Measurements from ENCODE around the gene FHAD1. TPM values are rescaled to one million over a fixed set of nuclear protein-coding genes. Genes with fewer than 3 reads are reported as not detected.

Gene FHAD1
- total and polyA plus RNA-seq, 10 of the 15 experiments (the other 5 are each of a cell fraction or from before 2014, with no cell fraction given), result 0.09 to 1.0 (median 0.32) TPM; not detected in 2

DNA sequence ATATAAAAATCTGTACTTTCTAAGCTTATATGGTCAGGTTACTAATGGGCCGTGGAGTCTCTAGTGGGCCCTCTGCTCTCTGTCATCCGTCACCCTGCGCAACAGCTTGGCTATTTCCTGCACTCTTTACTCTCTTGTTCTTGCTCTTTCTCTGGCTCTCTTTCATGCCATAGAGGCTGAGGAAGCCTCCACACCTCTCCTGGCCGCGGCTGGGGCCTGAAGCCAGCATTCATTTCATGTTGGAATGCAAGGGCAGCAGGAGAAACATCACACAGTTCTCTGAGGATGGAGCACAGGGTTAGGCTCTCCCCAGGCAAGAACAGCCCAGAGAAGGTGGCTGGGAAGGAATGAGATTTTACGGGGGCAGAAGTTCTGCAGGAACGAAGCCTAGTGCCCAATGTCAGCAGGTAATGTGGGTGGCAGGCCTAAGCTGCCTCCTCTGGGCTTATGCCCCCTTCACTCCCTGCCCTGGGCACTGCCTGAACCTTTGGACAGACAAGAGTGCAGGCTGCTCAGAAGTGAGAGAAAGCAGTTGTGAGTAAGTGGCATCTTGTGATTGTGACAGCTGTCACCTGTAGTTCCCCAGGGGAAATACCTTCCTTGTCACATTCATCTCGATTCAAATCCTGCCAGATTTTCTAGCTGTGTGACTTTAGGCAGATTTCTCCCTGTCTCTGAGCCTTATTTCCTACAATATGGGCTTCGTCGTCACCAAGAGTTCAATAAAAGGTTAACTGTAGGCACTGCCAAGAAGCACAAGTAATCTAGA is 3.6 kb upstream of the FHAD1 start (continued):
- no peak for TF ChIP-seq ESRRA (IDR thresholded peaks at IDR 0.05; ENCODE audit: low read length)
- 0 out of 2 replicates have a peak, but pooled peaks have one; percentile 34 for TF ChIP-seq NFXL1 (IDR thresholded peaks at IDR 0.05; ENCODE audit: borderline replicate concordance)
- peak; percentile 80 for TF ChIP-seq ZNF217 (IDR thresholded peaks at IDR 0.05)
- no peak for TF ChIP-seq SREBF2 (IDR thresholded peaks at IDR 0.05; ENCODE audit: low read length)
- TF ChIP-seq MAX (IDR thresholded peaks at IDR 0.05; ENCODE audit: low read depth, low read length), result no peak
- no peak for TF ChIP-seq NFYB (IDR thresholded peaks at IDR 0.05; ENCODE audit: insufficient read depth, low read depth, low read length)
- no peak for TF ChIP-seq RUNX3 (IDR thresholded peaks at IDR 0.05; ENCODE audit: low read length)
- no peak for TF ChIP-seq CREB1 (IDR thresholded peaks at IDR 0.05; ENCODE audit: low read depth)
- TF ChIP-seq SMAD5 (IDR thresholded peaks at IDR 0.05; ENCODE audit: low read depth), result no peak
- TF ChIP-seq ZNF592 (IDR thresholded peaks at IDR 0.05), result no peak
- TF ChIP-seq SMC3 (IDR thresholded peaks at IDR 0.05; ENCODE audit: borderline replicate concordance, low read length), result no peak
- TF ChIP-seq STAT3 (IDR thresholded peaks at IDR 0.05; ENCODE audit: low read depth, low read length), result no peak
- peak; percentile 49; the same call in 1 of the 2 replicates for TF ChIP-seq RELB (IDR thresholded peaks at IDR 0.05; ENCODE audit: low read depth)
- peak; percentile 46 for TF ChIP-seq PBX3 (IDR thresholded peaks at IDR 0.05; ENCODE audit: insufficient replicate concordance, low read depth, low read length)
- TF ChIP-seq ZNF687 (IDR thresholded peaks at IDR 0.05), result no peak
- TF ChIP-seq TCF7 (IDR thresholded peaks at IDR 0.05; ENCODE audit: borderline replicate concordance), result no peak
- TF ChIP-seq, protein P1, sequence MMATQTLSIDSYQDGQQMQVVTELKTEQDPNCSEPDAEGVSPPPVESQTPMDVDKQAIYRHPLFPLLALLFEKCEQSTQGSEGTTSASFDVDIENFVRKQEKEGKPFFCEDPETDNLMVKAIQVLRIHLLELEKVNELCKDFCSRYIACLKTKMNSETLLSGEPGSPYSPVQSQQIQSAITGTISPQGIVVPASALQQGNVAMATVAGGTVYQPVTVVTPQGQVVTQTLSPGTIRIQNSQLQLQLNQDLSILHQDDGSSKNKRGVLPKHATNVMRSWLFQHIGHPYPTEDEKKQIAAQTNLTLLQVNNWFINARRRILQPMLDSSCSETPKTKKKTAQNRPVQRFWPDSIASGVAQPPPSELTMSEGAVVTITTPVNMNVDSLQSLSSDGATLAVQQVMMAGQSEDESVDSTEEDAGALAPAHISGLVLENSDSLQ (IDR thresholded peaks at IDR 0.05), result peak; percentile 78
